ENCODE measurements around the gene NT5E. TPM values are rescaled to one million over a fixed set of nuclear protein-coding genes. Genes with fewer than 3 reads are reported as not detected.

Gene NT5E
- total RNA-seq, 1 donor from 2014 or later: not detected

GRCh38 chr6:85408039-85408438 is 41.8 kb upstream of the NT5E start:
- Mint-ChIP-seq H3K27me3 (ENCODE audit: insufficient read depth, low read depth) (peaks cover 3% of the 10 kb centered on the region), H3K4me3 (no peak overlapping the region), H3K9me3 (no peaks in the 10 kb centered on the region), H3K27ac (no peak overlapping the region), H3K4me1 (peaks cover 13% of the 10 kb centered on the region), H3K36me3 (no peaks in the 10 kb centered on the region)
- TF ChIP-seq CTCF (IDR thresholded peaks at IDR 0.05): no peak
- no peak for TF ChIP-seq EZH2 (IDR thresholded peaks at IDR 0.05)
- no peak for TF ChIP-seq EZH2phosphoT487 (IDR thresholded peaks at IDR 0.05)
- Histone ChIP-seq H3K4me1 (peaks cover 8% of the 10 kb centered on the region), H4K20me1 (ENCODE audit: low read depth) (no peaks in the 10 kb centered on the region), H3K36me3 (no peaks in the 10 kb centered on the region), H3K4me3 (no peak overlapping the region), H3K9ac (no peak overlapping the region), H3F3A (ENCODE audit: low read depth) (no peaks in the 10 kb centered on the region), H3K4me2 (no peak overlapping the region), H3K27me3 (no peaks in the 10 kb centered on the region), H2AFZ (replicated peaks) (no peak overlapping the region), H3K9me3 (ENCODE audit: low read depth) (no peaks in the 10 kb centered on the region), H3K27ac (no peak overlapping the region), H3K79me2 (ENCODE audit: low read depth) (no peaks in the 10 kb centered on the region)
- DNase-seq (ENCODE audit: low spot score): no peak

- no peak for DNase-seq (ENCODE audit: low spot score)
- no peaks in the 10 kb centered on the region for H3F3A ChIP-seq (ENCODE audit: low read depth)
- no peaks in the 10 kb centered on the region for H3K4me1 Mint-ChIP-seq
Observed at GRCh38 chr6:85412911-85413430, 36.9 kb upstream of the NT5E start.

GRCh38 chr6:85416049-85416448 is 33.8 kb upstream of the NT5E start:
- H3K9ac ChIP-seq: no peak overlapping the region
- Mint-ChIP-seq H3K36me3 (no peaks in the 10 kb centered on the region), H3K4me3 (no peak overlapping the region), H3K27me3 (ENCODE audit: insufficient read depth, low read depth) (peaks cover 3% of the 10 kb centered on the region), H3K4me1 (no peaks in the 10 kb centered on the region), H3K27ac (no peak overlapping the region), H3K9me3 (no peaks in the 10 kb centered on the region)
- no peaks in the 10 kb centered on the region for H3K4me1 ChIP-seq
- no peak overlapping the region for H3K27ac ChIP-seq
- H3K79me2 ChIP-seq (ENCODE audit: low read depth): no peaks in the 10 kb centered on the region
- no peak overlapping the region for H3K4me3 ChIP-seq
- no peak overlapping the region for H3K4me2 ChIP-seq
- no peak for DNase-seq (ENCODE audit: low spot score)
- no peaks in the 10 kb centered on the region for H3K36me3 ChIP-seq
- no peaks in the 10 kb centered on the region for H4K20me1 ChIP-seq (ENCODE audit: low read depth)
- no peaks in the 10 kb centered on the region for H3F3A ChIP-seq (ENCODE audit: low read depth)
- no peaks in the 10 kb centered on the region for H3K27me3 ChIP-seq
- TF ChIP-seq EZH2 (IDR thresholded peaks at IDR 0.05): no peak
- TF ChIP-seq EZH2phosphoT487 (IDR thresholded peaks at IDR 0.05): no peak
- H3K9me3 ChIP-seq (ENCODE audit: low read depth): no peaks in the 10 kb centered on the region
- no peak overlapping the region for H2AFZ ChIP-seq (replicated peaks)

More at GRCh38 chr6:85412911-85413430, 36.9 kb upstream of the NT5E start:
- H3K27ac Mint-ChIP-seq: no peak overlapping the region
- Histone ChIP-seq H3K9ac (no peak overlapping the region), H2AFZ (replicated peaks) (no peak overlapping the region), H3K9me3 (ENCODE audit: low read depth) (no peaks in the 10 kb centered on the region), H4K20me1 (ENCODE audit: low read depth) (no peaks in the 10 kb centered on the region), H3K27me3 (no peaks in the 10 kb centered on the region), H3K4me2 (no peak overlapping the region), H3K27ac (no peak overlapping the region), H3K4me3 (no peak overlapping the region), H3K4me1 (no peaks in the 10 kb centered on the region), H3K36me3 (no peaks in the 10 kb centered on the region), H3K79me2 (ENCODE audit: low read depth) (no peaks in the 10 kb centered on the region)
- no peak for TF ChIP-seq EZH2 (IDR thresholded peaks at IDR 0.05)
- TF ChIP-seq EZH2phosphoT487 (IDR thresholded peaks at IDR 0.05): no peak
- TF ChIP-seq CTCF (IDR thresholded peaks at IDR 0.05): no peak
- H3K27me3 Mint-ChIP-seq (ENCODE audit: insufficient read depth, low read depth): peaks cover 3% of the 10 kb centered on the region
- no peaks in the 10 kb centered on the region for H3K9me3 Mint-ChIP-seq
- no peak overlapping the region for H3K4me3 Mint-ChIP-seq
- H3K36me3 Mint-ChIP-seq: no peaks in the 10 kb centered on the region

GRCh38 chr6:85416766-85417165 is 33.1 kb upstream of the NT5E start:
- TF ChIP-seq EZH2 (IDR thresholded peaks at IDR 0.05) (no peak), EZH2phosphoT487 (IDR thresholded peaks at IDR 0.05) (no peak), CTCF (IDR thresholded peaks at IDR 0.05) (no peak)
- Mint-ChIP-seq H3K27ac (no peak overlapping the region), H3K4me3 (no peak overlapping the region), H3K4me1 (no peaks in the 10 kb centered on the region), H3K9me3 (no peaks in the 10 kb centered on the region), H3K36me3 (no peaks in the 10 kb centered on the region), H3K27me3 (ENCODE audit: insufficient read depth, low read depth) (peaks cover 3% of the 10 kb centered on the region)
- H3F3A ChIP-seq (ENCODE audit: low read depth): no peaks in the 10 kb centered on the region
- H3K9me3 ChIP-seq (ENCODE audit: low read depth): no peaks in the 10 kb centered on the region
- H3K27me3 ChIP-seq: no peaks in the 10 kb centered on the region
- H3K36me3 ChIP-seq: no peaks in the 10 kb centered on the region
- H3K9ac ChIP-seq: no peak overlapping the region
- H3K4me2 ChIP-seq: no peak overlapping the region
- H3K27ac ChIP-seq: no peak overlapping the region
- DNase-seq (ENCODE audit: low spot score): no peak
- H3K4me3 ChIP-seq: no peak overlapping the region
- H2AFZ ChIP-seq (replicated peaks): no peak overlapping the region
- H3K4me1 ChIP-seq: no peaks in the 10 kb centered on the region
- H4K20me1 ChIP-seq (ENCODE audit: low read depth): no peaks in the 10 kb centered on the region
- H3K79me2 ChIP-seq (ENCODE audit: low read depth): no peaks in the 10 kb centered on the region
